IPS-20b (cell line): ENCODE data around the gene PPP1R3F.
"Not testable (repeated sequence)": the region's sequence is repeated elsewhere in the genome, so short reads cannot be mapped to it uniquely, and the experiment has no call there.

Experiments
- H3K27ac ChIP-seq: one replicate; pipeline ENCODE4 v1.5.1; 2013; ENCODE audit warnings: low read length
- H3K27me3 ChIP-seq: 2 replicates; pipeline ENCODE4 v1.6.1; 2013; ENCODE audit warnings: mild to moderate bottlenecking, low read length, inconsistent platforms; ENCODE audit not compliant: insufficient read depth
- H3K36me3 ChIP-seq: 2 replicates; pipeline ENCODE4 v1.6.1; 2013; ENCODE audit warnings: low read depth, mild to moderate bottlenecking, inconsistent platforms, low read length, moderate library complexity; ENCODE audit not compliant: insufficient read depth
- H3K4me1 ChIP-seq: 2 replicates; pipeline ENCODE4 v1.6.1; 2013; ENCODE audit warnings: mild to moderate bottlenecking, control low read depth, inconsistent platforms, low read length, moderate library complexity; ENCODE audit not compliant: insufficient read depth
- H3K4me3 ChIP-seq: 2 replicates; pipeline ENCODE4 v1.5.1; 2013; ENCODE audit warnings: mild to moderate bottlenecking, low read length, inconsistent platforms
- H3K9ac ChIP-seq: 2 replicates; pipeline ENCODE4 v1.6.1; 2013; ENCODE audit warnings: low read depth, mild to moderate bottlenecking, inconsistent platforms, low read length, moderate library complexity
- H3K9me3 ChIP-seq: 2 replicates; pipeline ENCODE4 v1.6.1; 2013; ENCODE audit warnings: mild to moderate bottlenecking, low read depth, low read length, inconsistent platforms; ENCODE audit not compliant: insufficient read depth

Gene PPP1R3F

GRCh38 chrX:49331841-49332240, 62.2 kb downstream of the PPP1R3F start:
- H3K9ac ChIP-seq, H3K27ac ChIP-seq, H3K9me3 ChIP-seq, H3K36me3 ChIP-seq, H3K4me3 ChIP-seq, H3K4me1 ChIP-seq, H3K27me3 ChIP-seq: not testable (repeated sequence)
